A549 (cell line): ENCODE data around the gene TKTL2. TPM values are rescaled to one million over a fixed set of nuclear protein-coding genes. Genes with fewer than 3 reads are reported as not detected.

Experiments
- ATAC-seq, 2 experiments: fragments of 200-7000 bp in 1 of 2; fragments of >200 bp in 1 of 2; cut with Nextera tagmentation in 1 of 2; cut with Tn5 transposase in 1 of 2; 3 replicates each; pipeline versions ENCODE4 v1.8.0 to v1.9.1; 2018 to 2020; ENCODE audit warnings: mild to moderate bottlenecking in 1 of 2, moderate library complexity in 1 of 2
- CTCF ChIA-PET: fragments of 300-600 bp; sonication (Branson Sonifier 250); formaldehyde crosslinking; extraction: SDS; loops from one replicate; lab custom pipeline; 2021; ENCODE audit warnings: antibody characterized with exemption, inconsistent platforms; lab: Yijun Ruan, JAX
- POLR2A ChIA-PET: fragments of 350-600 bp; formaldehyde crosslinking; extraction: SDS; loops from one replicate; lab custom pipeline; 2021; ENCODE audit warnings: antibody characterized with exemption, inconsistent platforms; lab: Yijun Ruan, JAX
- DNase-seq, 2 experiments: peaks; one replicate each; pipeline versions ENCODE4 v3.0.0 to v3.0.0-alpha.2; 2011 to 2016; ENCODE audit warnings: low read depth in 1 of 2, low spot score in 1 of 2
- FAIRE-seq: peaks from 2 replicates; lab custom pipeline; 2011; peaks lifted over from hg19 to GRCh38; lab: Jason Lieb, UNC
- H3K27ac ChIP-seq, 2 experiments: fragments of >200 bp; sonication (Bioruptor Twin); formaldehyde crosslinking; 3 replicates each; pipeline ENCODE4 v1.5.1; 2016 to 2017
- H3K4me1 ChIP-seq: fragments of >200 bp; sonication (Bioruptor Twin); formaldehyde crosslinking; 3 replicates; pipeline ENCODE4 v1.6.1; 2016
- H3K4me2 ChIP-seq: fragments of >200 bp; sonication (Bioruptor Twin); formaldehyde crosslinking; 3 replicates; pipeline ENCODE4 v1.6.1; 2016
- H3K4me3 ChIP-seq: fragments of >200 bp; sonication (Bioruptor Twin); formaldehyde crosslinking; 3 replicates; pipeline ENCODE4 v1.5.1; 2016
- H3K9me3 ChIP-seq: fragments of >200 bp; sonication (Bioruptor Twin); formaldehyde crosslinking; 3 replicates; pipeline ENCODE4 v1.6.1; 2016
- CBX2 ChIP-seq: fragments of 200-600 bp; sonication (generic); IDR thresholded peaks from 2 replicates; pipeline ENCODE4 v1.6.1; 2016; ENCODE audit warnings: low read depth, mild to moderate bottlenecking, borderline replicate concordance
- CHD4 ChIP-seq: fragments of 200-600 bp; sonication (generic); IDR thresholded peaks from 2 replicates; pipeline ENCODE4 v1.6.1; 2016; ENCODE audit warnings: antibody characterized with exemption, mild to moderate bottlenecking, borderline replicate concordance
- ESRRA ChIP-seq: fragments of 150-350 bp; IDR thresholded peaks from 2 replicates; pipeline ENCODE4 v1.6.1; 2014; ENCODE audit warnings: mild to moderate bottlenecking, low read length, borderline replicate concordance
- FOSB ChIP-seq: fragments of 250-450 bp; sonication (Bioruptor Pico); IDR thresholded peaks from 2 replicates; pipeline ENCODE4 v1.5.0; 2020; ENCODE audit warnings: mild to moderate bottlenecking, moderate library complexity
- GATA3 ChIP-seq: IDR thresholded peaks from 2 replicates; pipeline ENCODE4 v1.6.1; 2012; ENCODE audit warnings: borderline replicate concordance
- HDAC2 ChIP-seq: fragments of 200-600 bp; sonication (generic); IDR thresholded peaks from 2 replicates; pipeline ENCODE4 v1.6.1; 2016
- HOXB13 ChIP-seq: fragments of 250-450 bp; sonication (Bioruptor Pico); IDR thresholded peaks from 2 replicates; pipeline ENCODE4 v1.5.0; 2020; ENCODE audit warnings: low read depth, mild to moderate bottlenecking, moderate library complexity
- JUN ChIP-seq, 2 experiments: fragments of >200 bp; sonication (Bioruptor Twin); formaldehyde crosslinking; IDR thresholded peaks; 2 replicates in 1 of 2; 3 replicates in 1 of 2; pipeline ENCODE4 v1.6.1; 2016 to 2017
- MAFK ChIP-seq: fragments of 450-650 bp; IDR thresholded peaks from 2 replicates; pipeline ENCODE4 v1.6.1; 2014; ENCODE audit not compliant: partially characterized antibody
- NPAS2 ChIP-seq: fragments of 250-450 bp; sonication (Bioruptor Pico); IDR thresholded peaks from 2 replicates; pipeline ENCODE4 v1.8.0; 2022; ENCODE audit warnings: mild to moderate bottlenecking, moderate library complexity, borderline replicate concordance
- POLR2A ChIP-seq: IDR thresholded peaks from 2 replicates; pipeline ENCODE4 v1.6.1; 2012; ENCODE audit warnings: mild to moderate bottlenecking, low read length
- POLR2AphosphoS2 ChIP-seq: conservative IDR thresholded peaks from 2 replicates; pipeline ENCODE4 v1.6.1; 2012; ENCODE audit warnings: low read length, improper control_type of control experiment, inconsistent platforms
- RAD21 ChIP-seq, 2 experiments: fragments of >200 bp in 1 of 2; sonication (Bioruptor Twin) in 1 of 2; formaldehyde crosslinking in 1 of 2; IDR thresholded peaks in 1 of 2; conservative IDR thresholded peaks in 1 of 2; 2 replicates in 1 of 2; 3 replicates in 1 of 2; pipeline ENCODE4 v1.6.1; 2012 to 2018; ENCODE audit warnings: inconsistent platforms in 1 of 2
- SMC3 ChIP-seq: fragments of >200 bp; sonication (Bioruptor Twin); formaldehyde crosslinking; IDR thresholded peaks from 3 replicates; pipeline ENCODE4 v1.6.1; 2018; ENCODE audit warnings: inconsistent platforms
- WGBS: methylation state at CpG from one replicate; pipeline ENCODE4 v1.1.6; 2017; ENCODE audit errors: missing lambda C conversion rate; 5-methylcytosine and 5-hydroxymethylcytosine counted together
- polyA plus RNA-seq, 4 experiments: library from polyadenylated mRNA; depleted of rRNA in 3 of 4; stranded (reverse); fragments of >200 nt; fragmentation: RNase III in 1 of 4; extraction: RNeasy Plus Mini Kit Qiagen cat#74134 plus additional on column Dnase treatment in 1 of 4; gene quantifications; 2 replicates in 3 of 4; 3 replicates in 1 of 4; pipeline ENCODE4 v1.2.3, GENCODE V29; 2011 to 2017
- TF ChIP-seq, protein P1 (sequence below): fragments of 150-350 bp; IDR thresholded peaks from 2 replicates; pipeline ENCODE4 v1.6.1; 2014; ENCODE audit warnings: low read depth, mild to moderate bottlenecking, low read length
- TF ChIP-seq, protein P2 (sequence below): fragments of 250-450 bp; sonication (Bioruptor Pico); IDR thresholded peaks from 2 replicates; pipeline ENCODE4 v1.5.0; 2021; ENCODE audit warnings: mild to moderate bottlenecking, moderate library complexity, borderline replicate concordance
- TF ChIP-seq, protein P3 (sequence below): fragments of 200-600 bp; sonication (generic); IDR thresholded peaks from 2 replicates; pipeline ENCODE4 v1.6.1; 2016; ENCODE audit warnings: antibody characterized with exemption, mild to moderate bottlenecking, moderate library complexity
- TF ChIP-seq, protein P4 (sequence below): IDR thresholded peaks from 2 replicates; pipeline ENCODE4 v1.6.1; 2012

Gene TKTL2
- polyA plus RNA-seq, 2 of the 4 experiments (the other 2 are of a cell fraction): not detected

DNA sequence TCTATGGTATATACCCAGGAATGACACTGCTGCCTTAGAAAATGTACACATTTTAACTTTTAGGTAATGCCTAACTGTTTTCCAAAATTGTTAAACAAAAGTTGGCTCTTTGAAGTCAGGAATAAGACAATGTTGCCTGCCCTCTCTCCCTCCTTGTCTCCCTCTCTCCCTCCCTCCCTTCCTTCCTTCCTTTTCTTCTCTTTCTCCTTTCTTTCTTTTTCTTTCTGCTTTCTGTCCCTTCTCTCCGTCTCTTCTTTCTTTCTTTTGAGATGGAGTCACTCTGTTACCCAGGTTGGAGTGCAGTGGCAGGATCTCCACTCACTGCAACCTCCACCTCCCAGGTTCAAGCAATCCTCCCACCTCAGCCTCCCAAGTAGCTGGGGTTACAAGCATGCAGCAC is 16.4 kb upstream of the TKTL2 start (continued):
- no peak for TF ChIP-seq POLR2AphosphoS2
- no peak for TF ChIP-seq CHD4

DNA sequence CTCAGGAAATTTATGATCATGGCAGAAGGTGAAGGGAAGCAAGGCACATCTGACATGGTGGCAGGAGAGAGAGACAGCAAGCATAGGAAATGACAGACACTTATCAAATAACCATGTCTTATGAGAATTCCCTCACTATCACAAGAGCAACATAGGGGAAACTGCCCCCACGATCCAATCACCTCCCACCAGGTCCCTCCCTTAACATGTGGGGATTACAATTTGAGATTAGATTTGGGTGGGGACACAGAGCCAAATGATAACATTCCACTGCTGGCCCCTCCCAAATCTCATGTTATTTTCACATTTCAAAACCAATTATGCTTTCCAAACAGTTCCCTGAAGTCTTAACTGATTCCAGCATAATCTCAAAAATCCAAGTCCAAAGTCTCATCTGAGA is 12.8 kb upstream of the TKTL2 start:
- Histone ChIP-seq H3K4me2 (no peak overlapping the region), H3K27ac (no peak overlapping the region), H3K4me3 (no peak overlapping the region), H3K9me3 (no peaks in the 10 kb centered on the region), H3K4me1 (no peaks in the 10 kb centered on the region)
- POLR2A ChIA-PET: interaction anchor here (2.2 kb wide), 1 partner anchor 8 kb away, joined by 6 read pairs; the partner anchor contains the start of gene TMA16
- no peak for DNase-seq
- FAIRE-seq: no peak
- no peak for ATAC-seq
- TF ChIP-seq, protein P1, sequence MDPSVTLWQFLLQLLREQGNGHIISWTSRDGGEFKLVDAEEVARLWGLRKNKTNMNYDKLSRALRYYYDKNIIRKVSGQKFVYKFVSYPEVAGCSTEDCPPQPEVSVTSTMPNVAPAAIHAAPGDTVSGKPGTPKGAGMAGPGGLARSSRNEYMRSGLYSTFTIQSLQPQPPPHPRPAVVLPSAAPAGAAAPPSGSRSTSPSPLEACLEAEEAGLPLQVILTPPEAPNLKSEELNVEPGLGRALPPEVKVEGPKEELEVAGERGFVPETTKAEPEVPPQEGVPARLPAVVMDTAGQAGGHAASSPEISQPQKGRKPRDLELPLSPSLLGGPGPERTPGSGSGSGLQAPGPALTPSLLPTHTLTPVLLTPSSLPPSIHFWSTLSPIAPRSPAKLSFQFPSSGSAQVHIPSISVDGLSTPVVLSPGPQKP: no peak
- TF ChIP-seq RAD21 (conservative IDR thresholded peaks at IDR 0.05 in 1 of 2, IDR thresholded peaks at IDR 0.05 in 1 of 2) (no peak), JUN (IDR thresholded peaks at IDR 0.05) (no peak), HOXB13 (CRISPR knock-in tag) (no peak), GATA3 (no peak), CBX2 (no peak), POLR2A (no peak), HDAC2 (no peak), ESRRA (no peak), FOSB (CRISPR knock-in tag) (no peak), NPAS2 (no peak), SMC3 (no peak), MAFK (no peak)
- TF ChIP-seq, protein P2, sequence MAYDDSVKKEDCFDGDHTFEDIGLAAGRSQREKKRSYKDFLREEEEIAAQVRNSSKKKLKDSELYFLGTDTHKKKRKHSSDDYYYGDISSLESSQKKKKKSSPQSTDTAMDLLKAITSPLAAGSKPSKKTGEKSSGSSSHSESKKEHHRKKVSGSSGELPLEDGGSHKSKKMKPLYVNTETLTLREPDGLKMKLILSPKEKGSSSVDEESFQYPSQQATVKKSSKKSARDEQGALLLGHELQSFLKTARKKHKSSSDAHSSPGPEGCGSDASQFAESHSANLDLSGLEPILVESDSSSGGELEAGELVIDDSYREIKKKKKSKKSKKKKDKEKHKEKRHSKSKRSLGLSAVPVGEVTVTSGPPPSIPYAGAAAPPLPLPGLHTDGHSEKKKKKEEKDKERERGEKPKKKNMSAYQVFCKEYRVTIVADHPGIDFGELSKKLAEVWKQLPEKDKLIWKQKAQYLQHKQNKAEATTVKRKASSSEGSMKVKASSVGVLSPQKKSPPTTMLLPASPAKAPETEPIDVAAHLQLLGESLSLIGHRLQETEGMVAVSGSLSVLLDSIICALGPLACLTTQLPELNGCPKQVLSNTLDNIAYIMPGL (CRISPR knock-in tag): no peak
- TF ChIP-seq, protein P3, sequence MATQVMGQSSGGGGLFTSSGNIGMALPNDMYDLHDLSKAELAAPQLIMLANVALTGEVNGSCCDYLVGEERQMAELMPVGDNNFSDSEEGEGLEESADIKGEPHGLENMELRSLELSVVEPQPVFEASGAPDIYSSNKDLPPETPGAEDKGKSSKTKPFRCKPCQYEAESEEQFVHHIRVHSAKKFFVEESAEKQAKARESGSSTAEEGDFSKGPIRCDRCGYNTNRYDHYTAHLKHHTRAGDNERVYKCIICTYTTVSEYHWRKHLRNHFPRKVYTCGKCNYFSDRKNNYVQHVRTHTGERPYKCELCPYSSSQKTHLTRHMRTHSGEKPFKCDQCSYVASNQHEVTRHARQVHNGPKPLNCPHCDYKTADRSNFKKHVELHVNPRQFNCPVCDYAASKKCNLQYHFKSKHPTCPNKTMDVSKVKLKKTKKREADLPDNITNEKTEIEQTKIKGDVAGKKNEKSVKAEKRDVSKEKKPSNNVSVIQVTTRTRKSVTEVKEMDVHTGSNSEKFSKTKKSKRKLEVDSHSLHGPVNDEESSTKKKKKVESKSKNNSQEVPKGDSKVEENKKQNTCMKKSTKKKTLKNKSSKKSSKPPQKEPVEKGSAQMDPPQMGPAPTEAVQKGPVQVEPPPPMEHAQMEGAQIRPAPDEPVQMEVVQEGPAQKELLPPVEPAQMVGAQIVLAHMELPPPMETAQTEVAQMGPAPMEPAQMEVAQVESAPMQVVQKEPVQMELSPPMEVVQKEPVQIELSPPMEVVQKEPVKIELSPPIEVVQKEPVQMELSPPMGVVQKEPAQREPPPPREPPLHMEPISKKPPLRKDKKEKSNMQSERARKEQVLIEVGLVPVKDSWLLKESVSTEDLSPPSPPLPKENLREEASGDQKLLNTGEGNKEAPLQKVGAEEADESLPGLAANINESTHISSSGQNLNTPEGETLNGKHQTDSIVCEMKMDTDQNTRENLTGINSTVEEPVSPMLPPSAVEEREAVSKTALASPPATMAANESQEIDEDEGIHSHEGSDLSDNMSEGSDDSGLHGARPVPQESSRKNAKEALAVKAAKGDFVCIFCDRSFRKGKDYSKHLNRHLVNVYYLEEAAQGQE: no peak
- TF ChIP-seq, protein P4, sequence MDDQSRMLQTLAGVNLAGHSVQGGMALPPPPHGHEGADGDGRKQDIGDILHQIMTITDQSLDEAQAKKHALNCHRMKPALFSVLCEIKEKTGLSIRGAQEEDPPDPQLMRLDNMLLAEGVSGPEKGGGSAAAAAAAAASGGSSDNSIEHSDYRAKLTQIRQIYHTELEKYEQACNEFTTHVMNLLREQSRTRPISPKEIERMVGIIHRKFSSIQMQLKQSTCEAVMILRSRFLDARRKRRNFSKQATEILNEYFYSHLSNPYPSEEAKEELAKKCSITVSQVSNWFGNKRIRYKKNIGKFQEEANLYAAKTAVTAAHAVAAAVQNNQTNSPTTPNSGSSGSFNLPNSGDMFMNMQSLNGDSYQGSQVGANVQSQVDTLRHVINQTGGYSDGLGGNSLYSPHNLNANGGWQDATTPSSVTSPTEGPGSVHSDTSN: no peak
- WGBS: 33% methylated on average over 1 of the region's 1 CpG
- CTCF ChIA-PET: interaction anchor here (2.8 kb wide), 1 partner anchor 62 kb away, joined by 28 read pairs; no protein-coding TSS in a partner anchor
